NCI-H345 (cell line): ENCODE measurements around the gene MYLK.

Source experiments
- DNase-seq: peaks from one replicate; lab custom pipeline; 2025; lab: John Stamatoyannopoulos, UW

Gene MYLK

GRCh38 chr3:123773681-123774431 is 110.3 kb downstream of the MYLK start:
- no peak for DNase-seq

GRCh38 chr3:123769356-123769743 is 114.8 kb downstream of the MYLK start:
- no peak for DNase-seq

- DNase-seq, result no peak
These were observed 115.4 kb downstream of the MYLK start for GRCh38 chr3:123768480-123769355.

- no peak for DNase-seq
These were observed 116.4 kb downstream of the MYLK start for GRCh38 chr3:123767564-123768292.

- no peak for DNase-seq
These were observed 117.1 kb downstream of the MYLK start for GRCh38 chr3:123767009-123767372.

GRCh38 chr3:123766193-123767008 is 117.7 kb downstream of the MYLK start:
- no peak for DNase-seq

- no peak for DNase-seq
These were observed 118.5 kb downstream of the MYLK start for GRCh38 chr3:123765475-123766128.

- DNase-seq, result no peak
These were observed 119.5 kb downstream of the MYLK start for GRCh38 chr3:123764647-123765046.

GRCh38 chr3:123762805-123763204 is 121.3 kb downstream of the MYLK start:
- no peak for DNase-seq

GRCh38 chr3:123760817-123761216 is 123.3 kb downstream of the MYLK start:
- DNase-seq, result no peak

- DNase-seq, result no peak
These were observed 124.3 kb downstream of the MYLK start for GRCh38 chr3:123759871-123760270.

GRCh38 chr3:123759311-123759710 is 124.8 kb downstream of the MYLK start:
- no peak for DNase-seq

- peak; percentile 71 for DNase-seq
These were observed 126.0 kb downstream of the MYLK start for GRCh38 chr3:123758081-123758564.

- DNase-seq, result no peak
These were observed 126.7 kb downstream of the MYLK start for GRCh38 chr3:123757281-123757940.

- no peak for DNase-seq
These were observed 128.6 kb downstream of the MYLK start for GRCh38 chr3:123755501-123755900.

GRCh38 chr3:123755085-123755484 is 129.0 kb downstream of the MYLK start:
- no peak for DNase-seq

GRCh38 chr3:123753286-123753685 is 130.8 kb downstream of the MYLK start:
- no peak for DNase-seq

- DNase-seq, result no peak
These were observed 131.9 kb downstream of the MYLK start for GRCh38 chr3:123752228-123752627.

- DNase-seq, result no peak
These were observed 132.7 kb downstream of the MYLK start for GRCh38 chr3:123751433-123751832.

- no peak for DNase-seq
These were observed 133.3 kb downstream of the MYLK start for GRCh38 chr3:123750659-123751420.
